Activated CD8-positive, alpha-beta memory T cell treated with anti-CD3 and anti-CD28 coated beads, Interleukin-2, amount 50 U/mL, for 48 hours (primary cell): Measurements from ENCODE around the gene ARHGDIA.
"Not testable (repeated sequence)": the region's sequence is repeated elsewhere in the genome, so short reads cannot be mapped to it uniquely, and the experiment has no call there.

Experiments used
- DNase-seq: peaks from one replicate; pipeline ENCODE4 v3.0.0-alpha.2; 2020

The ARHGDIA gene

GRCh38 chr17:81841866-81842265, 29.3 kb downstream of the ARHGDIA start:
- DNase-seq: no peak

GRCh38 chr17:81840826-81841778, 30.0 kb downstream of the ARHGDIA start:
- no peak for DNase-seq

GRCh38 chr17:81840059-81840458, 31.1 kb downstream of the ARHGDIA start:
- not testable (repeated sequence) for DNase-seq

DNA sequence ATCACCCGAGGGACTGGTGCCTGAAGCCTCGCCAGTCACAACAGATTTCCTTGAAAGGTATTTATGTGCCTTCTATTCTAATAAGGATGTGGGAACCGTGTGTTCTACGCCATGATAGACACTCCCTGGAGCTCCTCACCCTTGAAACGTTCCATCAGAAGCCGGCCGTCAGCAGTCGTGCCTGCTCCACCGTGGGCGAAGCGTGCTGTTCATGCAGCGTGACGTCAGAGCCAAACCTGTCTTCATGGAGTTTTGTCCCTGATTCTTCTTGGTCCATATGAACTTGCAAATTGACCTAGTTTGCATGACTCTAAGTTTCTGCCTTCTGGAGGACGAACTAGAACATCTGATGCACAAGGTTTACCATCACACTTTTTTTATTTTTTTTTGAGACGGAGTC, 31.8 kb downstream of the ARHGDIA start:
- DNase-seq: no peak

DNA sequence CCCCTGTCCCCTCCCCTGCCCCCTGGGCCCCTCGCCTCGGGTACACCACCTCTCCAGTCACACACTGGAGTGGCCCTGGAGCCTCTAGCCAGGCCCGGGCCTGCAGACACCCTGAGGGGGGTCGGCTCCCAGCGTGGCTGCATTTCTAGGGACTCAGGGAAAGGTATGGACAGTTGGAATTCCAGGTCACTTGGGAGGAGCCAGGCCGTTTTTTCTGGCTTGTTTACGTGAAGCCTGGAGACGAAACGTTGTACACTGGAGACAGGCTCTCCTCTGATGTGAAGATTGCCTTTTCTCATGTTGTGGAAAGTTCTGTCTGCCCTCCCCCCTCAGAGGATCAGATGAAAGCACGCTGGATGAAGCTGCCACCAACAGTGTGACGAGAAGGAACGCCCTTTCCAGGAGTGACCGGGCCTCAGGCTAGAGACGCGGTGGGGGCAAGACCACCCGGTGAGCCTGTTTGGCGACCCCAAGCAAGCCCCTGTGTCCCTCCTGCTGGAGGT, 32.3 kb downstream of the ARHGDIA start:
- DNase-seq: no peak

DNA sequence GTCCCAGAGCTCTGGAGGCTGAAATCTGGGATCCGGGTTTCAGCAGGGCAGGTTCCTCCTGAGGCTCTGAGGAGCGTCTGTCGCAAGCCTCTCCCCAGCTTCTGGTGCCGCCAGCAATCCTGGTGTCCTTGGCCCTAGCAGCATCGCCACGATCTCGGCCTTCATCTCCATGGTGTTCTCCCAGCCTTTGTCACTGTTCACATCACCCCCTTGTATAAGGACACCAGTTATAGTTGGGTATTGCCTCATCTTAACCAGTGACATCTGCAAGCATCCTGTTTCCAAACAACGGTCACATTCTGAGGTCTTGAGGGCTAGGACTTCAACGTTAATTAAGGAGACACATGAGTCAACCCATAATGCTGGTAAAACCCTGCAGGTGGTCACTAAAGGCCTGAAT, 33.5 kb downstream of the ARHGDIA start:
- no peak for DNase-seq

GRCh38 chr17:81834831-81835267, 36.3 kb downstream of the ARHGDIA start, which contains the start of gene PPP1R27:
TSS of gene PPP1R27 (minus strand) at chr17:81835050. CDS start at chr17:81834953, 97 bp downstream.
- DNase-seq: no peak

- DNase-seq: no peak
Observed at GRCh38 chr17:81833921-81834830, 37.0 kb downstream of the ARHGDIA start.

GRCh38 chr17:81833160-81833920, 37.8 kb downstream of the ARHGDIA start, which contains the start of gene MCRIP1:
TSS of gene MCRIP1 (minus strand) at chr17:81833291. CDS start at chr17:81824506, 8,785 bp downstream.
- DNase-seq: peak; percentile 99

DNA sequence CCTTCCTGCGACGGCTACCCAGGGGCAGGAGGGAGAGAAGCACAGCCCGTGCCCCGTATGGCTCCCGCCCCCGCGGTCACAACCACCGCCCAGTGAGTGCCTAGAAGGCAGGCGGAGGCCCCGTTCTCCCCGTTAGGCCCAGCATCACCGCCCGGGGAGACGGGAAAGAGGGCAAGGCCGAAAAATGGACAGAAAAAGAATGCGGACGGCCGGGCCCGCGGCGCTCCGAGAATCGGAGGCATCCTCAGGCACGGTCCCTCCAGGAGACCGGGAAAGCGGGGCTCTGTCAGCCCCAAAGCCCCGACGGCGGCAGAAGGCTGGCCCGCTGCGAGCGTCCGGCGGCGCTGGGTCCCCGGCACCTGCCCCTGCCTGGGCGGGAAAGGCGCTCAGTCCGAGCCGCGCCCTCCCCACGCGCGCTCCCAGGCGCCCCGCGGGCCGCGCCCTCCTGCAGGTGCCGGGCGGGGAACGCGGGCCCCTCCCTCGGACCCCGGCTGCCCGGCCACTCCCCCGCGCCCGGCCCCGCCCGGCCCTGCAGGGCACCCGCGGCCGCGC, 38.5 kb downstream of the ARHGDIA start:
- peak; percentile 83 for DNase-seq

GRCh38 chr17:81831957-81832607, 39.1 kb downstream of the ARHGDIA start:
- peak; percentile 76 for DNase-seq

- no peak for DNase-seq
Observed at GRCh38 chr17:81831563-81831956, 39.6 kb downstream of the ARHGDIA start.

DNA sequence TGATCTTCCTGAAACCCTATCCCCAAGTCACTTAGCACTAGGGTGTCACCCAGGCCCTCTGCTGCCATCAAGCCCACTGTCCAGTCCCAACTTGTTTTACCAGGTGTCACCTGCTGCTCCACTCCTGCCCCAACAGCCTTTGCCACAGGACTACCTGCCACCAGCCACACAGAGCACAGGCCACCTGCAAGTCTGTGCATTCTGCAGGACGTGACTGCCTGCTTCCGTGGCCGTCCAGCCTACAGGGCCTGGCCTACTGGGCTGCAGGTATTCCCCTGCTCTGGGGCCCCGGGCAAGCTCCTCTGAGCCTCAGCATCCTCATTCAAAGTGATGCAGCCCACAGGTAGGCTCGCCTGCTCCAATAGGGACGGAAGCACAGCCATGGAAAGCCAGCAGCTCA, 41.3 kb downstream of the ARHGDIA start:
- DNase-seq: no peak

- DNase-seq: no peak
Observed at GRCh38 chr17:81828656-81829055, 42.5 kb downstream of the ARHGDIA start.

DNA sequence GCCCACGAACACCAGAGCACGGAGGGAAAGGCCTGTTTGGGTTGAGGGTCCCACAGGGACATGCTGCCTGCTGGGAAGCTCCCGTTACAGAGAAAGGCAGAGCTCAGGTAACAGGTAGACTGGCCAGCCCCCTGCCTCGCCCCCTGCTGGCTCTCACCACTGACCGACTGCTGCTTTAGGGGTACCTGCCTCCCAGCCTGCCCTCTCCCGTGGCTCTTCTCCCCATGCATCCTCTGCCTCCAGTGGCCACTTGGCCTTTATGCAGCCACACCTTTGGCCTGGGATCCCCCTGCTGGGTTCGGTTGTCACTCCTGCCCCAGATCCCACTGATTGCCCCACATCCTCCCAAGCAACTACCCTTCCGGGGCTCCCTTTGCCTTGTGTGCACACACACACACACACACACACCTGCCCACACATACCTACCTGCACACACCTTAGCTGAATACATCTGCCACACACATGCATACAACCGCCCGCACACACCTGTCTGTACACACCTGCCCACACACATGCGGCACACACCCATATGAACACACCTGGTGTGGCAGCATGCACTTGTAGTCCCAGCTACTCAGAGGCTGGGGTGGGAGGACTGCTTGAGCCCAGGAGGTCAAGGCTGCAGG, 45.2 kb downstream of the ARHGDIA start:
- no peak for DNase-seq

- DNase-seq: no peak
Observed at GRCh38 chr17:81824595-81824994, 46.5 kb downstream of the ARHGDIA start.

DNA sequence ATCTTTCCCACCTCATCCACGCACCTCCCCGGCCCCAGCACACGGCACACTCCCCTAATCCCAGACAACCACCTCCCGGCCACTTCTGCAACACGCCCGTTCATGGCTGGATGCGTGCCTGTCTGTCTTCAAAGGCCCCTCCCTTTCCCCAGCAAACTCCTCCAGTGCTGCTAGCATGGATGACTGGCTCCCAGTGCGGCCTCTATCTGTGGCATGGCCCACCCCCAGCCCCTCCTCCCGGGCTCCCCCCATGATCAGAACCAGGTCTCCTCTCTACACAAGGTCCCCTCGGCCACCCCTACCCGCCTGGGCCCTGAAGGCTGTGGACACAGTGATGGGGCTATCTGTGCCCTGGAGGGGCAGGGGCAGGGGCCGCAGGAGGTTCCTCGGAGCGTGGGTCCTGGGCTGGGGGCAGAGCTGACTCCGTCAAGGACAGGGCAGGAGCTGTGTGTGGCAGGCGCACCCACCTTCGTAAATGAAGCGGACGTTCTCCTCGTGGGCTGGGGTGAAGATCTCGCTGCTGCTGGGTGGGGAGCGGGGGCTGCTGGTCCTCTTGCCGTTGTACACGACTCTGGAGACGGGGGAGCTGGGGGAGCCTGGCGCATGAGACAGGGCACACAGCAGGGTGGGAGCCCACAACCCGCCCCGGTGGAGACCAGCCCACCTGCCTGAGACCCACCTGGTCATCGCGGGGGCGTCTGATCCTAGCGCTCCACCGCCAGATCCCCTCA, 47.2 kb downstream of the ARHGDIA start:
- no peak for DNase-seq

DNA sequence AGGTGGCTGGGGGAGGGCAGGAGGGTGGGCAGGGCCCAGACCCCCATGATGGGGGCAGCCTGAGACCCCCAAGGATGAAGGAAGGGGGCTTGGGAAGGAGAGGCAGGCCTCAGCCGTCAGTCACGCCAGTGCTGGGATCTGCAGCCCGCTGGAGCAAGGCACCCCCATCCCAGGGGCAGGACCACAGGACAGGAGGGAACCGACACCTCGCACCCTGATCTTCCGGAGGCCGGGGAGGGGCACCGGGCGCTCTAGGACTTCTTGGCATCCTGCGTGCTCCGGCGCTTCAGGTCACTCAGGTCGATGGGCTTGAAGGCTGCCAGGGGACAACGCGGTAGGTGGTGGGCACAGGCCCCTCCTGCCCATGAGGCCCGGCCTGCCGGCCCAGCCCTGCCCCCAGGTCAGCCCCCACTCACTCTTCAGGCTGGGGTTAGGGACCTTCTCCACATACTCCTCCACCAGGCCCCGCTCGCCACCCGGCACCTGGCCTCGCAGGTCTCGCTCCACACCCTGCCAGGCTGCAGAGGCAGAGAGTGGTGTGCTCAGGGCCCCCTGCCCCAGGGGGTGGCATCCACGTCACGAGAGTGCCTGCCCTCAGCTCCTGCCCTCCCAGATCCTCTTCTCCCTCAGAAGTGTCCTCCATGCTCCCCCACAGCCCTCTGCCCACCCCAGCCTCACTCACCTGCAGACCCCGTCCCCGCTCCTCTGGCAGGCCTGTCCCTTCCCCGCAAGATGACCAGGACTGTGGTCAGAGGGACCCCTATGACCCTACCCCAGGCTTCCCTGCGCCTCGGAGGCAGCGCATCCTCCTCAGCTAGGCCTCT, 47.9 kb downstream of the ARHGDIA start:
- no peak for DNase-seq

DNA sequence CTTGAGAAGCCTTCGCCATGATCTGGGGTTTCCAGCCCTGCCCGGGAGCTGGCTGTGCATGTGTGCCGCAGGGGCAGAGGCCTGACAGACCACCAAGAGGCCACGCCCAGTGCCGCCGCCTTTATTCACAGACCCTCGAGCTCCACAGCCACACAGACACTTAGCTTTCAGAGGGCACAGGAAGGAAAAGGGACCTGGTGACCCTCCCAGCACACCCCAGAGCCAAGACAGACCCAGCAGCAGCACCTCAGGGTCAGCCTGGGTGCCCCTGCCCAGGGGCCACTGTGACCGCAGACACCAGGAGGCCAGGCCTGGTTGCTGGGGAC, 48.9 kb downstream of the ARHGDIA start:
- no peak for DNase-seq
